CD4-positive, alpha-beta T cell (primary cell): Measurements from ENCODE around the gene SH3GL2. TPM values are rescaled to one million over a fixed set of nuclear protein-coding genes. Genes with fewer than 3 reads are reported as not detected.

Experiments
- ATAC-seq: fragments of 200-7000 bp; cut with Tn5 transposase; one replicate; pipeline ENCODE4 v1.10.0; 2022; ENCODE audit warnings: mild to moderate bottlenecking; ENCODE audit not compliant: poor library complexity
- CTCF ChIA-PET: fragments of 350-600 bp; sonication (Branson Sonifier 250); formaldehyde crosslinking; loops from one replicate; lab custom pipeline; 2021; ENCODE audit warnings: antibody characterized with exemption, inconsistent platforms; lab: Charles Lee
- POLR2A ChIA-PET: fragments of 350-600 bp; sonication (Branson Sonifier 250); formaldehyde crosslinking; loops from one replicate; lab custom pipeline; 2021; ENCODE audit warnings: antibody characterized with exemption, inconsistent platforms; lab: Charles Lee
- DNase-seq, 14 experiments: peaks; one replicate each; pipeline ENCODE4 v3.0.0-alpha.2; 2013 to 2020; ENCODE audit warnings: mixed read lengths in 2 of 14
- H3K27ac ChIP-seq, 2 donors: one replicate each; pipeline versions ENCODE4 v1.5.1 to v1.7.0; 2013; ENCODE audit warnings: low read length in 2 of 2, low read depth in 1 of 2, mild to moderate bottlenecking in 1 of 2
- H3K27me3 ChIP-seq, 2 experiments: 1 replicate in 1 of 2; 2 replicates in 1 of 2; pipeline versions ENCODE4 v1.6.1 to v1.7.0; 2013; ENCODE audit warnings: low read length in 2 of 2, control low read depth in 1 of 2, mild to moderate bottlenecking in 1 of 2, moderate library complexity in 1 of 2; ENCODE audit not compliant: insufficient read depth in 2 of 2, control insufficient read depth in 1 of 2
- H3K36me3 ChIP-seq: one replicate; pipeline ENCODE4 v1.6.1; 2013; ENCODE audit warnings: low read length, control low read depth; ENCODE audit not compliant: insufficient read depth
- H3K4me1 ChIP-seq: one replicate; pipeline ENCODE4 v1.6.1; 2013; ENCODE audit warnings: low read length, control low read depth; ENCODE audit not compliant: insufficient read depth
- H3K4me3 ChIP-seq: one replicate; pipeline ENCODE4 v1.5.1; 2013; ENCODE audit warnings: mild to moderate bottlenecking, low read length, moderate library complexity
- H3K9me3 ChIP-seq, 2 experiments: 1 replicate in 1 of 2; 2 replicates in 1 of 2; pipeline versions ENCODE4 v1.6.1 to v1.7.0; 2013; ENCODE audit warnings: low read length in 2 of 2, mild to moderate bottlenecking in 2 of 2, control low read depth in 1 of 2, moderate library complexity in 1 of 2; ENCODE audit not compliant: control insufficient read depth in 1 of 2, insufficient read depth in 1 of 2
- H3K27ac Mint-ChIP-seq: one replicate; pipeline ENCODE4 v1.8.0; 2020; ENCODE audit warnings: mixed read lengths
- H3K27me3 Mint-ChIP-seq: one replicate; pipeline ENCODE4 v1.8.0; 2021; ENCODE audit warnings: mixed read lengths
- H3K36me3 Mint-ChIP-seq: one replicate; pipeline ENCODE4 v1.8.0; 2021; ENCODE audit warnings: low read depth, mixed read lengths
- H3K4me1 Mint-ChIP-seq: one replicate; pipeline ENCODE4 v1.8.0; 2021; ENCODE audit warnings: low read depth, mixed read lengths
- H3K4me3 Mint-ChIP-seq: one replicate; pipeline ENCODE4 v1.8.0; 2020; ENCODE audit warnings: mild to moderate bottlenecking, mixed read lengths
- H3K9me3 Mint-ChIP-seq: one replicate; pipeline ENCODE4 v1.8.0; 2020; ENCODE audit warnings: mixed read lengths
- CTCF ChIP-seq: fragments of 200-600 bp; IDR thresholded peaks from one replicate; pipeline ENCODE4 v1.8.0; 2022; ENCODE audit warnings: antibody characterized with exemption, mild to moderate bottlenecking
- intact Hi-C, 2 experiments: fragments of 100-400 bp; cut with DNase I in 1 of 2; cut with micrococcal nuclease in 1 of 2; formaldehyde crosslinking; loops; one replicate each; pipeline versions ENCODE4 v1.15.1 to v1.9.0; 2023 to 2025; cut with DNase I, micrococcal nuclease
- total RNA-seq, 174 experiments: library from RNA in 2 of 174; stranded (reverse) in 2 of 174; gene quantifications; one replicate each; pipeline ENCODE4 v1.2.3 and lab custom pipeline; 2021 to 2026

SH3GL2 gene
- total RNA-seq, 2 experiments from 2014 or later = not detected

GRCh38 chr9:17622141-17622540 is 43.3 kb downstream of the SH3GL2 start:
- CTCF ChIA-PET = no interaction called here
- Mint-ChIP-seq H3K4me3 (no peak overlapping the region), H3K9me3 (peaks cover 11% of the 10 kb centered on the region), H3K27ac (no peak overlapping the region), H3K4me1 (no peaks in the 10 kb centered on the region), H3K36me3 (no peaks in the 10 kb centered on the region), H3K27me3 (no peaks in the 10 kb centered on the region)
- Histone ChIP-seq H3K4me1 (no peaks in the 10 kb centered on the region), H3K4me3 (no peak overlapping the region), H3K9me3 (peaks cover 0 to 5% of the 10 kb centered on the region in 2 experiments), H3K36me3 (no peaks in the 10 kb centered on the region), H3K27ac (no peak overlapping the region), H3K27me3 (no peaks in the 10 kb centered on the region)
- TF ChIP-seq CTCF = no peak
- DNase-seq (no peak), ATAC-seq (no peak)
- intact Hi-C loops = no loop called here
- POLR2A ChIA-PET = no interaction called here

- H3K4me3 Mint-ChIP-seq = no peak overlapping the region
- ChIA-PET CTCF (no interaction called here), POLR2A (no interaction called here)
- H3K4me1 Mint-ChIP-seq = no peaks in the 10 kb centered on the region
- Histone ChIP-seq H3K4me3 (no peak overlapping the region), H3K9me3 (peaks cover 0 to 5% of the 10 kb centered on the region in 2 experiments), H3K36me3 (no peaks in the 10 kb centered on the region), H3K27me3 (no peaks in the 10 kb centered on the region), H3K4me1 (no peaks in the 10 kb centered on the region), H3K27ac (no peak overlapping the region)
- intact Hi-C loops = no loop called here
- peaks cover 11% of the 10 kb centered on the region for H3K9me3 Mint-ChIP-seq
- no peaks in the 10 kb centered on the region for H3K36me3 Mint-ChIP-seq
- no peak for ATAC-seq
- no peaks in the 10 kb centered on the region for H3K27me3 Mint-ChIP-seq
- TF ChIP-seq CTCF = no peak
- DNase-seq = no peak
- no peak overlapping the region for H3K27ac Mint-ChIP-seq
These were observed 43.9 kb downstream of the SH3GL2 start for GRCh38 chr9:17622749-17623148.

- peaks cover 10% of the 10 kb centered on the region for H3K9me3 Mint-ChIP-seq
- intact Hi-C loops = no loop called here
- H3K9me3 ChIP-seq = peaks cover 0 to 5% of the 10 kb centered on the region in 2 experiments
- POLR2A ChIA-PET = no interaction called here
- no peaks in the 10 kb centered on the region for H3K36me3 Mint-ChIP-seq
- H3K4me1 Mint-ChIP-seq = no peaks in the 10 kb centered on the region
- no peak overlapping the region for H3K27ac Mint-ChIP-seq
- no peak overlapping the region for H3K4me3 Mint-ChIP-seq
- no peak for ATAC-seq
- DNase-seq = no peak
- no peaks in the 10 kb centered on the region for H3K27me3 ChIP-seq
- H3K4me1 ChIP-seq = no peaks in the 10 kb centered on the region
- TF ChIP-seq CTCF = no peak
- H3K36me3 ChIP-seq = no peaks in the 10 kb centered on the region
- H3K27ac ChIP-seq = no peak overlapping the region
- H3K4me3 ChIP-seq = no peak overlapping the region
- H3K27me3 Mint-ChIP-seq = no peaks in the 10 kb centered on the region
- CTCF ChIA-PET = no interaction called here
These were observed 45.1 kb downstream of the SH3GL2 start for GRCh38 chr9:17623965-17624364.
